GM21367 (cell line): ENCODE results near the gene BOLL.
"Not testable (repeated sequence)": the region's sequence is repeated elsewhere in the genome, so short reads cannot be mapped to it uniquely, and the experiment has no call there.

Experiments used
- ATAC-seq: cut with Tn5 transposase; IDR thresholded peaks from one replicate; pipeline ENCODE4 v1.9.1; 2021; ENCODE audit not compliant: unreplicated experiment

BOLL gene

GRCh38 chr2:197707316-197708213 lies 77.6 kb downstream of the BOLL start:
- ATAC-seq = no peak

GRCh38 chr2:197706839-197707207 lies 78.3 kb downstream of the BOLL start:
- no peak for ATAC-seq

- peak; percentile 20 for ATAC-seq
These were observed 78.9 kb downstream of the BOLL start for GRCh38 chr2:197705912-197706838.

- ATAC-seq = peak; percentile 78
These were observed 79.8 kb downstream of the BOLL start, which contains the start of gene MARS2 for GRCh38 chr2:197705121-197705911. TSS of gene MARS2 (plus strand) at chr2:197705369. CDS start at chr2:197705406, 37 bp downstream.

GRCh38 chr2:197704434-197705120 lies 80.5 kb downstream of the BOLL start:
- ATAC-seq = peak; percentile 26

GRCh38 chr2:197700960-197701359 lies 84.2 kb downstream of the BOLL start:
- ATAC-seq = no peak

- not testable (repeated sequence) for ATAC-seq
These were observed 85.4 kb downstream of the BOLL start for GRCh38 chr2:197699724-197700123.

GRCh38 chr2:197696571-197696970 lies 88.5 kb downstream of the BOLL start:
- ATAC-seq = not testable (repeated sequence)

- not testable (repeated sequence) for ATAC-seq
These were observed 89.1 kb downstream of the BOLL start for GRCh38 chr2:197695971-197696370.

GRCh38 chr2:197695206-197695605 lies 89.9 kb downstream of the BOLL start:
- not testable (repeated sequence) for ATAC-seq

GRCh38 chr2:197677483-197677882 lies 107.6 kb downstream of the BOLL start:
- ATAC-seq = no peak

- ATAC-seq = no peak
These were observed 108.1 kb downstream of the BOLL start for GRCh38 chr2:197677056-197677455.
